ENCODE data around the gene TMEM42. TPM values are rescaled to one million over a fixed set of nuclear protein-coding genes. Genes with fewer than 3 reads are reported as not detected.

Gene TMEM42
- total RNA-seq, 1 donor from 2014 or later, result 10.1 TPM

DNA sequence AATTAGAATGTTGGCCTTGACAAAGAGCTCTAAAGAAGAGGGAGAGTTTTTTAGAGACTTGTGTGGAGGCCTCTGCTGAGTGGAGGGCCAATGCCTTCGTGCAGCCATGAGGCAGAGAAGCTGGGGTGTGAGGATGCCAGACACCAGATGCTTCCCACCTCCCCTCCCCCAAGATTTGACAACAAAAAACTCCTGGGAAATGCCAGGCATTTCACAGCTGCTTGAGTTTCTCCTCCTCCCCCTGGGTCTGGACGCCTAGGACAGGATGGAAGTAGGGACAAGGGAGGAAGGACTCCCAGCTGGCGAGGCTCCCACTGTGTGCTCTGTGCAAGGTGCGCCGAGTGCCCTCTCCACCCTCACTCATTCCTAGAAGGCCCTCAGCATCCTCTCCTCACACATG is 32.8 kb downstream of the TMEM42 start:
- Histone ChIP-seq H3K4me2 (no peak overlapping the region), H3K79me2 (ENCODE audit: low read depth) (no peaks in the 10 kb centered on the region), H3K36me3 (no peaks in the 10 kb centered on the region), H3K9me3 (ENCODE audit: low read depth) (no peaks in the 10 kb centered on the region), H4K20me1 (ENCODE audit: low read depth) (no peaks in the 10 kb centered on the region), H3K9ac (no peak overlapping the region), H3K27ac (no peak overlapping the region), H3K27me3 (no peaks in the 10 kb centered on the region), H3K4me1 (peaks cover 12% of the 10 kb centered on the region), H3F3A (ENCODE audit: low read depth) (no peaks in the 10 kb centered on the region), H2AFZ (replicated peaks) (no peak overlapping the region), H3K4me3 (no peak overlapping the region)
- H3K27me3 Mint-ChIP-seq (ENCODE audit: insufficient read depth, low read depth), result peaks cover 4% of the 10 kb centered on the region
- H3K36me3 Mint-ChIP-seq, result no peaks in the 10 kb centered on the region
- H3K9me3 Mint-ChIP-seq, result no peaks in the 10 kb centered on the region
- no peak for DNase-seq (ENCODE audit: low spot score)
- H3K4me3 Mint-ChIP-seq, result no peak overlapping the region
- no peak overlapping the region for H3K27ac Mint-ChIP-seq
- H3K4me1 Mint-ChIP-seq, result peaks cover 7% of the 10 kb centered on the region
- TF ChIP-seq EZH2 (IDR thresholded peaks at IDR 0.05), result no peak
- no peak for TF ChIP-seq EZH2phosphoT487 (IDR thresholded peaks at IDR 0.05)
- TF ChIP-seq, protein P1, sequence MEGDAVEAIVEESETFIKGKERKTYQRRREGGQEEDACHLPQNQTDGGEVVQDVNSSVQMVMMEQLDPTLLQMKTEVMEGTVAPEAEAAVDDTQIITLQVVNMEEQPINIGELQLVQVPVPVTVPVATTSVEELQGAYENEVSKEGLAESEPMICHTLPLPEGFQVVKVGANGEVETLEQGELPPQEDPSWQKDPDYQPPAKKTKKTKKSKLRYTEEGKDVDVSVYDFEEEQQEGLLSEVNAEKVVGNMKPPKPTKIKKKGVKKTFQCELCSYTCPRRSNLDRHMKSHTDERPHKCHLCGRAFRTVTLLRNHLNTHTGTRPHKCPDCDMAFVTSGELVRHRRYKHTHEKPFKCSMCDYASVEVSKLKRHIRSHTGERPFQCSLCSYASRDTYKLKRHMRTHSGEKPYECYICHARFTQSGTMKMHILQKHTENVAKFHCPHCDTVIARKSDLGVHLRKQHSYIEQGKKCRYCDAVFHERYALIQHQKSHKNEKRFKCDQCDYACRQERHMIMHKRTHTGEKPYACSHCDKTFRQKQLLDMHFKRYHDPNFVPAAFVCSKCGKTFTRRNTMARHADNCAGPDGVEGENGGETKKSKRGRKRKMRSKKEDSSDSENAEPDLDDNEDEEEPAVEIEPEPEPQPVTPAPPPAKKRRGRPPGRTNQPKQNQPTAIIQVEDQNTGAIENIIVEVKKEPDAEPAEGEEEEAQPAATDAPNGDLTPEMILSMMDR (IDR thresholded peaks at IDR 0.05), result no peak

DNA sequence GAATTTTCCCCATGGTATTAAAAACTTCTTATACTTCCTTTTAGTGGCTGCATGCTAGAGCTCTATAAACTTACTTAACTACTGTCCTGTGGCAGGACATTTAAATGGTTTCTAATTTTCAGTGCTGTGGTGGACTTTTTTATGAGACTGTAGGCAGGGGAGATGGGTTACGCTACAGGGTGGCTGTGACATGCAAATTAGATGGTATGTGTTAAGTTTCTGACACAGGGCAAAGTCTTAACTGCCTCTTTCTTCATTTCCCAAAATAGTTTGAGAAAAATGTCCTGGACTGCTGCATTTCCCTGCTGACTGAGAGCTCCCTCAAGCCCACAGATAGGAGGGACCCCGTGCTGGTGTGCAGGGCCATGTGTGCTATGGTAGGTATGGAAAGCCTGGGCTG is 34.7 kb downstream of the TMEM42 start:
- Histone ChIP-seq H3F3A (ENCODE audit: low read depth) (peaks cover 6% of the 10 kb centered on the region), H3K27me3 (no peaks in the 10 kb centered on the region), H3K4me2 (no peak overlapping the region), H3K79me2 (ENCODE audit: low read depth) (no peaks in the 10 kb centered on the region), H4K20me1 (ENCODE audit: low read depth) (no peaks in the 10 kb centered on the region), H3K36me3 (no peaks in the 10 kb centered on the region), H2AFZ (replicated peaks) (no peak overlapping the region), H3K9me3 (ENCODE audit: low read depth) (no peaks in the 10 kb centered on the region), H3K27ac (no peak overlapping the region), H3K9ac (no peak overlapping the region), H3K4me3 (no peak overlapping the region), H3K4me1 (peaks cover 24% of the 10 kb centered on the region)
- no peak for TF ChIP-seq EZH2 (IDR thresholded peaks at IDR 0.05)
- TF ChIP-seq EZH2phosphoT487 (IDR thresholded peaks at IDR 0.05), result no peak
- TF ChIP-seq, protein P1 (IDR thresholded peaks at IDR 0.05), result no peak
- Mint-ChIP-seq H3K4me1 (peaks cover 19% of the 10 kb centered on the region), H3K36me3 (no peaks in the 10 kb centered on the region), H3K27me3 (ENCODE audit: insufficient read depth, low read depth) (peaks cover 2% of the 10 kb centered on the region), H3K27ac (no peak overlapping the region), H3K4me3 (no peak overlapping the region), H3K9me3 (no peaks in the 10 kb centered on the region)
- no peak for DNase-seq (ENCODE audit: low spot score)

DNA sequence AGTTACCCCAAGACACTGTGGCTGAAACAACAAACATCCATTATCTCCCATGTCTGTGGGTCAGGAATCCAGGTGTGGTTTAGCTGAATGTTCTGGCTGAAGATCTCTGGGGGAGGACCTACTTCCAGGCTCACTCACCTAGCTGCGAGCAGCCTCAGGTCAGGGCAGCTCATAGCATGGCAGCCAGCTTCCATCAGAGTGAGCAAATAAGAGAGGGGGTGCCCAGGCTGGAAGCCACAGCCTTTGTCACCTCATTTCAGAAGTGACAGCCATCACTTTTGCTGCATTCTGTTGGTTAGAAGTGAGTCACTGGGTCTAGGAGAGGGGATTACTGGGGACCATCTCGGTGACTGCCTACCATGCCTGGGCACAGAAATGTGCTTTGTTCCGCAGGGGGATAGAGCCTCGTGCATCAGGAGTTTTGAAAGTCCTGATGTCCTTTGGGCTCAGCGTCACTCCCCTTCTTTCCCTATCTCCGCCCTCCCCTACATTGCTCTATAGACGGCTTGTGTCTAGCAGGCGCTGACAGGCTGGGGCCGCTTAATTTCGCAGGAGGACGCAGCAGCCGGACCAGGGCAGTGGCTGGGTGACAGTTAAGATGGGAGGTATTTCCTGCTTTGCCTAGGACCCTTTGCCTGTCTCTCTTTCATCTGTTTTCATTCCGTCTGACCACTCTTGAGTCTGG is 38.1 kb downstream of the TMEM42 start:
- Mint-ChIP-seq H3K27me3 (ENCODE audit: insufficient read depth, low read depth) (peaks cover 2% of the 10 kb centered on the region), H3K9me3 (no peaks in the 10 kb centered on the region), H3K36me3 (no peaks in the 10 kb centered on the region), H3K27ac (peak overlapping the region; percentile 86), H3K4me1 (peaks cover 22% of the 10 kb centered on the region), H3K4me3 (no peak overlapping the region)
- H3K79me2 ChIP-seq (ENCODE audit: low read depth), result no peaks in the 10 kb centered on the region
- H3K36me3 ChIP-seq, result no peaks in the 10 kb centered on the region
- no peak overlapping the region for H3K4me3 ChIP-seq
- H4K20me1 ChIP-seq (ENCODE audit: low read depth), result no peaks in the 10 kb centered on the region
- peaks cover 24% of the 10 kb centered on the region for H3K4me1 ChIP-seq
- H3K9me3 ChIP-seq (ENCODE audit: low read depth), result no peaks in the 10 kb centered on the region
- no peak overlapping the region for H3K27ac ChIP-seq
- DNase-seq (ENCODE audit: low spot score), result peak; percentile 61
- no peaks in the 10 kb centered on the region for H3K27me3 ChIP-seq
- TF ChIP-seq EZH2 (IDR thresholded peaks at IDR 0.05) (no peak), EZH2phosphoT487 (IDR thresholded peaks at IDR 0.05) (no peak)
- TF ChIP-seq, protein P1 (IDR thresholded peaks at IDR 0.05), result no peak
- peak overlapping the region; percentile 47 for H3K4me2 ChIP-seq
- H3F3A ChIP-seq (ENCODE audit: low read depth), result peaks cover 6% of the 10 kb centered on the region
- no peak overlapping the region for H3K9ac ChIP-seq
- H2AFZ ChIP-seq (replicated peaks), result peak overlapping the region; percentile 68
